Measurements from ENCODE around the gene JAGN1. TPM values are rescaled to one million over a fixed set of nuclear protein-coding genes. Genes with fewer than 3 reads are reported as not detected.
A peak's percentile ranks its signal among the peaks of the same experiment; 100 is the strongest.

JAGN1 gene
- total RNA-seq = 10 to 100 TPM; 20.7 to 28.7 TPM
- 10 to 100 TPM; 41.0 to 43.7 TPM for polyA plus RNA-seq
- long read RNA-seq, donor 1, transcript JAGN1-201 (2 exons, 1,675 nt) = major isoform, 34 of 34 reads
- long read RNA-seq, donor 1, partial matches to known transcripts = 0 of 34 reads
- long read RNA-seq, donor 1, other reads (novel, unspliced or antisense) = 0 of 34 reads
- long read RNA-seq, donor 2, transcript JAGN1-201 (2 exons, 1,675 nt) = major isoform, 14 of 21 reads
- long read RNA-seq, donor 2, partial matches to known transcripts = 7 of 21 reads
- long read RNA-seq, donor 2, other reads (novel, unspliced or antisense) = 0 of 21 reads
- long read RNA-seq, donor 3, transcript JAGN1-201 (2 exons, 1,675 nt) = major isoform, 25 of 25 reads
- long read RNA-seq, donor 3, partial matches to known transcripts = 0 of 25 reads
- long read RNA-seq, donor 3, other reads (novel, unspliced or antisense) = 0 of 25 reads
- long read RNA-seq, donor 4, transcript JAGN1-201 (2 exons, 1,675 nt) = major isoform, 13 of 14 reads
- long read RNA-seq, donor 4, partial matches to known transcripts = 0 of 14 reads
- long read RNA-seq, donor 4, other reads (novel, unspliced or antisense) = 0 of 14 reads
- long read RNA-seq, donor 5, transcript JAGN1-201 (2 exons, 1,675 nt) = major isoform, 46 of 71 reads
- long read RNA-seq, donor 5, partial matches to known transcripts = 25 of 71 reads
- long read RNA-seq, donor 5, other reads (novel, unspliced or antisense) = 0 of 71 reads

GRCh38 chr3:9890249-9891071 is at the start of gene JAGN1:
JAGN1 (plus strand) TSS chr3:9890610; CDS start chr3:9890723, 113 bp downstream.
- Histone ChIP-seq H3K4me3 (peak within 1 kb of the TSS; percentile 100), H3K9me3 (ENCODE audit: control insufficient read depth in 4 of 4, insufficient read depth in 3 of 4, low read length in 3 of 4) (no peaks in the 10 kb centered on the region), H3K27me3 (ENCODE audit: control insufficient read depth in 3 of 3, insufficient read depth in 3 of 3, low read length in 2 of 3) (no peaks in the 10 kb centered on the region), H3K4me1 (ENCODE audit: control insufficient read depth in 5 of 5, insufficient read depth in 5 of 5, low read length in 5 of 5) (peaks cover 0 to 9% (median 6%) of the 10 kb centered on the region in 5 donors), H3K36me3 (ENCODE audit: control insufficient read depth in 4 of 4, insufficient read depth in 4 of 4, low read length in 4 of 4) (peaks cover 0 to 14% (median 9%) of the 10 kb centered on the region in 4 donors), H3K27ac (ENCODE audit: low read depth in 1 of 2, low read length in 1 of 2) (peak within 1 kb of the TSS; percentile 98 to 100), H3K9ac (ENCODE audit: insufficient read depth in 1 of 2, low read length in 2 of 2) (peak within 1 kb of the TSS; percentile 83 to 92)
- ATAC-seq (ENCODE audit: insufficient read depth, low FRiP score) (peak; percentile 93), DNase-seq (peak; percentile 94 to 95 (median 94))
- no peak for TF ChIP-seq CTCF (IDR thresholded peaks at IDR 0.05; ENCODE audit: control extremely low read depth, extremely low read depth)
- WGBS, 2 donors = 0 to 1% methylated on average over 55 to 62 of the region's 62 CpGs

GRCh38 chr3:9841015-9841414 is 49.4 kb upstream of the JAGN1 start:
- 82% methylated on average over 8 of the region's 8 CpGs for WGBS, 2 donors
- TF ChIP-seq CTCF (IDR thresholded peaks at IDR 0.05; ENCODE audit: control extremely low read depth, extremely low read depth) = no peak

GRCh38 chr3:9843715-9844438 is 46.5 kb upstream of the JAGN1 start, which contains the start of gene RPUSD3:
RPUSD3 (minus strand) TSS chr3:9844008; CDS start chr3:9843990, 18 bp downstream.
- no peak for TF ChIP-seq CTCF (IDR thresholded peaks at IDR 0.05; ENCODE audit: control extremely low read depth, extremely low read depth)
- DNase-seq (peak; percentile 97 to 98 (median 97)), ATAC-seq (ENCODE audit: insufficient read depth, low FRiP score) (peak; percentile 98)
- Histone ChIP-seq H3K4me1 (ENCODE audit: control insufficient read depth in 5 of 5, insufficient read depth in 5 of 5, low read length in 5 of 5) (peaks cover 0 to 13% (median 2%) of the 10 kb centered on the region in 5 donors), H3K9ac (ENCODE audit: insufficient read depth in 1 of 2, low read length in 2 of 2) (peak within 1 kb of the TSS in 1 of 2 donors; percentile 55), H3K36me3 (ENCODE audit: control insufficient read depth in 4 of 4, insufficient read depth in 4 of 4, low read length in 4 of 4) (peaks cover 7 to 22% (median 15%) of the 10 kb centered on the region in 4 donors), H3K27me3 (ENCODE audit: control insufficient read depth in 3 of 3, insufficient read depth in 3 of 3, low read length in 2 of 3) (no peaks in the 10 kb centered on the region), H3K4me3 (peak within 1 kb of the TSS; percentile 91), H3K9me3 (ENCODE audit: control insufficient read depth in 4 of 4, insufficient read depth in 3 of 4, low read length in 3 of 4) (no peaks in the 10 kb centered on the region), H3K27ac (ENCODE audit: low read depth in 1 of 2, low read length in 1 of 2) (peak within 1 kb of the TSS; percentile 62 to 90)
- 0% methylated on average over 42 of the region's 42 CpGs for WGBS, 2 donors

More at GRCh38 chr3:9841015-9841414, 49.4 kb upstream of the JAGN1 start:
- no peaks in the 10 kb centered on the region for H3K9me3 ChIP-seq (ENCODE audit: control insufficient read depth in 4 of 4, insufficient read depth in 3 of 4, low read length in 3 of 4)
- H3K4me1 ChIP-seq (ENCODE audit: control insufficient read depth in 5 of 5, insufficient read depth in 5 of 5, low read length in 5 of 5) = peaks cover 0 to 13% (median 2%) of the 10 kb centered on the region in 5 donors
- H3K27me3 ChIP-seq (ENCODE audit: control insufficient read depth in 3 of 3, insufficient read depth in 3 of 3, low read length in 2 of 3) = no peaks in the 10 kb centered on the region
- DNase-seq = no peak
- H3K9ac ChIP-seq (ENCODE audit: insufficient read depth in 1 of 2, low read length in 2 of 2) = no peak overlapping the region
- H3K36me3 ChIP-seq (ENCODE audit: control insufficient read depth in 4 of 4, insufficient read depth in 4 of 4, low read length in 4 of 4) = peaks cover 7 to 25% (median 21%) of the 10 kb centered on the region in 4 donors
- ATAC-seq (ENCODE audit: insufficient read depth, low FRiP score) = no peak
- H3K27ac ChIP-seq (ENCODE audit: low read depth in 1 of 2, low read length in 1 of 2) = no peak overlapping the region
- H3K4me3 ChIP-seq = no peak overlapping the region

Measured in lung (tissue), 16 donors.